Measurements from ENCODE around the gene GAL3ST2.
"Not testable (repeated sequence)": the region's sequence is repeated elsewhere in the genome, so short reads cannot be mapped to it uniquely, and the experiment has no call there.

The GAL3ST2 gene

GRCh38 chr2:241769819-241770184, 6.8 kb upstream of the GAL3ST2 start:
- no peak for DNase-seq

- DNase-seq: no peak
These were observed 6.3 kb upstream of the GAL3ST2 start for GRCh38 chr2:241770185-241770935.

DNA sequence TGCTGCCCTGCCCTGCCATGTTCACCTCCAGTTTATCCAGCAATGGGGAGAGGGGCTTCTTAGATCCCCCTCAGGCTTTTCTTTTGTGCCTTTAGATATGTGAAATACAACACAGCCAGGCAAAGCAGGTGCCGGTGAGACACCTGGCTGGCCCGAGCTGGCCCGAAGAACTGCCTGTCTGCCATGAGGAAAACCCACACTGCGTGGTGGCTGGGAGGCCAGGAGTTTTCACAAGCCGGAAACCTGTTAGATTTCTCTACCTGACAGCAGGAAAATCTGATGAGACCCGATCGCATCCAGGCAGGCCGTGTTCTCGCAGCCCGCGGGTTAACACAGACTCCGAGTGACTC, 5.7 kb upstream of the GAL3ST2 start:
- no peak for DNase-seq

DNA sequence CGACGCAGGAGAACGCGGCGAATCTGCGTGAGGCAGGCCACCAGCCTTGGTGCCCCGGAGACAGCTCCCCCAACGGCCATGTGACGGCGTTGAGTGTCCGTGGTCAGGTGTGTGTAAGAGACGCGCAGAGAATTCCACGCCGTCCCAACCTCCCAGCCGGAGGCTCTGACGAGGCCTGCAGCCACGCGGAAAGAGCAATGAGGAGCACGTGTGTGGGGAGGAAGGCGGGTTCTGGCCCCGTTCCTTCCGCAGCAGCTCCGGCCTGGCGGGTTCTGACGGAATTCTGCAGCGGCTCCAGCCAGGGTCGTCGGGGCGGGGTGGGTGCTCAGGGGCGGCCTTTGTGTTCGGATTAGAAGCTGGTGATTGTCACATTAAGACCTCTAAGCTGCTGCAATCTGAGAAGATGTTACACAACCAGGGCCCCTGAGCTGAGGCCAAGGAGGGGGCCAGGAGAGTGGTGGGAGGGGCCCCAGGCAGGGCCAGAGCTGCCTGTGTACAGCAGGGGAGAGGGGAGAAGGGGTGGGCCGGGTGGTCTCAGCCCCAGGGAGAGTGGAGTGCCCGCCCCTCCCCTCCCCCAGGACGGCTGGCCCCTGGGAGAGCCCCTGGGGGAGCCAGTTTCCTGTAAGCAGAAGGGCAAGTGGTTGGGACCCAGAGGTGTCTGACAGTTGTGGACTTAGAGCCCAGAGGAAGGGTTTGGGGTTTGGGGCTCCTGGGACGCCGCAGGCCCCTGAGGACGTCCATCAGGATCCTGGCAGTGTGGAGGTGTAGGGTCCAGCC, 5.1 kb upstream of the GAL3ST2 start:
- peak; percentile 70 for DNase-seq

DNA sequence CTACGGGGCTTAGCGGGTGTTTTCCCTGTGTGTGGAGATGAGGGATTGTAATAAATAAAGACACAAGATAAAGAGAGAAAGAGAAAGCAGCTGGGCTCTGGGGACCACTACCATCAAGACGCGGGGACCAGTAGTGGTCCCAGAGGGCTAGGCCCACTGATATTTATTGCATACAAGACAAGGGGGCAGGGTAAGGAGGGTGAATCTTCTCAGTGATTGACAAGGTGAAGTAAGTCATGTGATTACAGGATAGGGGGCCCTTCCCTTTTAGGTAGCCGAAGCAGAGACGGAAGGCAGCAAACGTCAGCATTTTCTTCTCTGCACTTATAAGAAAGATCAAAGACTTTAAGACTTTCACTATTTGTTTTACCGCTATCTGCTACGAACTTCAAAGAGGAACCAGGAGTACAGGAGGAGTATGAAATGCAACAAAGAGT, 4.5 kb upstream of the GAL3ST2 start:
- DNase-seq: no peak

DNA sequence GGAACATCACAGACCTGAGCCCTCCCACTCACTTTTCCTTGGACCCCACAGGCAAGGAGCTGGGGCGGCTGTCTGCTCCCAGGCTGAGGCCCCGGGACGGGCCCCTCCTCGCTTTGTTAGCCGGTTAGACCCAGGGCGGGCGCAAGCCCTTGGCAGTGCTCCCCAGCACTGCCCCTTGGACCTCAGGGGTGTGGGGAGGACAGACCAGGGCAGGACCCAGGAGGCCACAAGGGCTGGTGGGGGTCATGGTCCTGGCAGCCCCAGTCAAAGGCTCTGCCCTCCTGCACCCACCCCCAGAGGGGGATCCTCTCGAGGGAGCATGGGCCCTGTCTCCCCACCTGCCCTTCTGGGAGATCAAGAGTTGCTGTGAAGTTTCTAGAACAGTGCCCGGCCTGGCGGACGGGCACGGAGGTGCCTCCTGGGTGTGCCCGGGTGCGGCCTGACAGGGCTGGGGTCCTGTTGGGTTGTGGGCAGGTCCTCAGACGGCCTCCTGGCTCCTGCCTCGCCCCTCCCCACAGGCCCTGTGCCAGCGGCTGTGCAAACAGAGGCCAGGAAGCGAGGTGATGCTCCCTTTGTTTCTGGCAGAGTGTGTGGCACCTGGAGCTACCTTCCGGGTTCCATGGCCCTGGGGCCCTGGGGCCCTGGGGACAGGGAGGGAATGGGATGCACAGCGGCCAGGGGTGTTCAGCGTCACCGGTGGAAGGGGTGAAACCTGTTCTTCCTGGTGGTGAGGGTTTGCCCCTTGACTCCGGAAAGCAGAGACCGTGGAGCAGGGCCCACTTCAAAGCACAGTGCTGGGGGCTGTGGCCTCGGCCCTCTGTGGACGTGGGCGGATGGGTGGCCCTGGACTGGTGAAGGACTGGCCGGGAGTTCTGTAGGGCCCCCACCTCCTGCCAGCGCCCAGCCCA, 2.9 kb upstream of the GAL3ST2 start:
- DNase-seq: no peak

DNA sequence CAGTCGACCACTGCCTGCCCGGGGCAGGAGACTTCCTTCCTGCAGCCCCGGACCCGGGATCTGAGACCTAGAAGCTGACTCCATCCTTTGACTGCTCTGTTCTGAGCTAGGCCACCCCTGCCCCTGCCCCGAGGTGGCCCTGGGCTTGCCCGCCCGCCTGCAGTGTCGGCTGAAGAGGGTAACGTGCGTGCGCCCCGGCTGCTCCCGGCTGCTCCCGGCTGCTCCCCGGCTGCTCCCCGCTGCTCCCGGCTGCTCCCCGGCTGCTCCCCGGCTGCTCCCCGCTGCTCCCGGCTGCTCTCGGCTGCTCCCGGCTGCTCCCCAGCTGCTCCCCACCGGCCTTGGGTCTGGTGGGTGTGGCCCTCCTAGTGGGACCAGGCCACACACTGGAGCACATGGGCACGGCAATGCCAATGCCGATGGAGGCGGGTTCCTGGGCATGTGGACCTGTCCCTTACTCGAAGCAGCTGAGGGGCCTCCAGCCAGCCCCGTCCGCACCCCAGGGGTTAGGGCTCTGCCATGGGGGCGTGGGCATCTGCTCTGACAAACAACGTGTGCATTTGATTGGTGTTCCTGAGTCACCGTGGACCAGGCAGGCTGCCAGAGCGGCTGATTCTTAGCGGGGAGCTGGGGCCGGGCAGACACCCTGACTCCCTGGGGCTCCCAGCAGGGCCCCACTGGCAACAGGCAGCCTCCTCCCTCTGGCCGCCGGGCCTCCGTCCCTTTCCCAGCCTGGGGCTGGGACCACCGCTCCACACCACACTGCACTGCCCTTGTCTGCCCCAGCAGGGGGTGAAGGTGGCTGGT, 2.0 kb upstream of the GAL3ST2 start:
- DNase-seq: peak; percentile 12

GRCh38 chr2:241775223-241776177, 1.1 kb upstream of the GAL3ST2 start:
- DNase-seq: peak; percentile 21

DNA sequence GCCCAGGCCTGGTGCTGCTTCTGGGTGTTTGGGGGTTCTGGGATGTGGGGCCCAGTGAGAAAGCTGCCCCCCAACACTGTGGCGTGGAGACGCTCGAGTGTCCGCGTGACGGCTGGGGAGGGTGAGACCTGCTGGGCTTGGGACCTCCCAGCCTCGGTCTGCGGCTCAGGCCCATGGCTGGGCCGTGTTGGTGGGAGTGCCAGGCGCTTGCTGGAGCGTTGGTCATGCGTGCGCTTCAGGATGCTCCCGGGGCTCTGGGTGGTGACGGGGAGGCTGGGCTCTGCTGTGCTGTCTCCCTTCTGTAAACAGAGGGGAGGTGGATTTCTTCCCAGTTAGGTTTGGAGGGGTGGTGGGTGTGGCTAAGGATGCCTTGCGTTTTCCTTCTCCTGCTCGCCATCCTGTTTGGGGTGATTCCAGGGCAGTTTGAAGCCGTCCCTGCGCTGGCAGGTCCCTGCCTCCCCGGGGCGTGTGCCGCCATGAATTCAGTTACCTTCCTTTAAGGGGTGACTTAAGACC, 606 bp downstream of the GAL3ST2 start:
- no peak for DNase-seq

DNA sequence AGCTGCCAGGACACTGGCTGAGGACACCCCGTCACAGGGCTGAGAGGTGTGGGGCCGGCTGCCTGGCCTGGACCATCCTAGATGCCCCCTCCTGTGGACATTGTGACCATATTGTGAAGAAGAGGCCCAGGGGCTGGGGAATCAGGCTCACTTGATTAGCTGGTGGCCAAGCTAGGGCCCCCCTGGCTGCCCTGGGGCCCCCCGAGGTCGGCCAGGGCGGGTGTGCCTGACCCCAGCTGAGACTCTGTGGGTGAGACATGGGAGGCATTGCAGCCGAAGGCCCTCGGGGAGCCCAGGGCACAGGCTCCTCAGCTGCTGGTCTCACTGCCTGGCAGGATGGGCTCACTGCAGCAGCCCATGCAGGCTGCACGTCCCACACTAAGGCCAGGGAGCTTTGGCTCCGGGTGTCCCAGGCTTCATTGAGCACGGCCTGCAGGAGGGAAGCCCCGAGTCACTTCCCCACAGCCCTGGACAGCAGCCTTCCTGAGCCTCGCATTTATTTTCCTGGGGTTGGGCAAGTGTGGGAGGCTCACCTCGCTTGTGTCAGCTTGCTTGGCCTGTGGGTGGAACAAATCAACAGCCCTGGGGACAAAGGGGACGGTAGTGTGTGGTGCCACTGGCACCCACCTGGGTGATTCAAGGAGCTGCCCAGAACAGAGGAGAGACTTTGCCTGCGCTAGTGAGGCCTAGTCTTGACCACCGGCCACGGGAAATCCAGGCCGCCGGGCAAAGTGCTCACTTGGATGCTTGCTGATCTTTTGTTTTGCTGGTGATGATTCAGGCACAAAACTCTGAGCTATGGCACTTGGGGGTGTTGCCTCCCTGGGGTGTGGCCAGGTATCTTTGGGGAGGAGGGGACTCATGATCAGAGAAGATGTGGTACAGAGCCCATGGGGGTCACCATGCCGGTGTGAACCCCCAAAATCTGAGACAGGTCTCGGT, 1.3 kb downstream of the GAL3ST2 start:
- DNase-seq: no peak

DNA sequence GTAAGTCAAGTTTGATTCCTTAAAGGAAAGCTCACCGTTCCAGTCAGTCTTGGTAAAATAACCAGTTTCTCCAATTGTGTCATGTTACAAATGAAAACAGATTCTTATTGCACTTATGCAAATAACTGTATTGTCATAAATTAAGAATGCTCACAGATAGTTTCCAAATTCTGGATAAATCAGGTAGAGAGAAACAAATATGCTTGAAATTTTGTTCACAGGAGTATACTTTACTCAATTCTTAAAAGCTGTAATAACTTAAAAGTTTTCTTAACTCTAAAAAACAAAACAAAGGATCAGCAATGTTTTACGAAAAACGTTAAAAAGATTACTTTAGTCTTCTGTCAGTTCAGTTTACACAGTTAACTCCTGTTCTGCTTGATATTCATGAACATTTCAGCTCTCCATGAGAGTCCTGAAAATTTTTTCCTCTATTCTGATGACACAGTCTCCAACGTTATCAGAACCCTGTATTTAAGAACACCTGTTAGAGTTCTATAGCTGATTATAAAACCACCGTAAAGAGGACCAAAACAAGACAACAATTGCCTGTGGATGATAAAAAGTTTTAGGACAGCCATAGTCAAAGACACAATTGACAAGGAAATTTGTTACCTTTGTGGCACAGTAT, 4.4 kb downstream of the GAL3ST2 start:
- DNase-seq: no peak

- not testable (repeated sequence) for DNase-seq
These were observed 5.4 kb downstream of the GAL3ST2 start for GRCh38 chr2:241782053-241782452.

DNA sequence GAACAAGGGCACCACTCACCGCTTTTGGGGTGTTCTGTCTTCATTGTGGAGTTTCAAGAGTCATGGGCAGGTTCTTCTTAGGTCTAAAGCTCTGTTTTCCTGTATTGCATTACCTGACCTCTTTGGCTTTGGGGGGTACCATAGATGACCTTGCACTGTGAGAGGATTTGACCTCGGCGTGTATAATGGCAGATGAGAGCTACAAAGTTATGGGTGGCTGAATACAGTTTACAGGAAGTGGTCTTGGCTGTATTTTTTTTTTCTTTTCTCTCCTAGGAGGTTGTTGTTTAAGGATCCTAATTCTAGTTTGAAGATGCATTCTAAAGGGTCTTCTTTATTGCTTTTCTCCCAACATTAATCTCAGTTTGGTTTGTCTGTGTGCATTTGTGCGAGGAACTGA, 11.5 kb downstream of the GAL3ST2 start:
- no peak for DNase-seq

DNA sequence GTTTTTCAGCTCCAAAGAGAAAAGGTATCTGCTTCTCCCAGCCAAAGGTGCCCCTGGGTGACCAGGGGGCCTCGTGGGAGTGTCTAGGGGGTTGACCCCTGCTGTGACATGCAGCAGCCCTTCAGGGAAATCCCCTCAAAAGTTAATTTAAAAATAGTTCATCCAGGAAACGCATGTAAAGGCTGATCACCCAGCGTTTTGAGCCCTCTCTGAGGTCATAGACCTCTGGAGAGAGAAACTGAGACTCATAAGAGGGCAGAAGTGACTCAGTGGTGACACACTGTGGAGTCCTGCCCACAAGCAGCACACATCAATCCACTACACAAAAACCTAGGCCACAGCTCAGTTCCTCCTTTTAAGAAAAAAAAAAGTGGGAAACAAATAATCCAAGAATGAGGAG, 11.9 kb downstream of the GAL3ST2 start:
- DNase-seq: no peak

DNA sequence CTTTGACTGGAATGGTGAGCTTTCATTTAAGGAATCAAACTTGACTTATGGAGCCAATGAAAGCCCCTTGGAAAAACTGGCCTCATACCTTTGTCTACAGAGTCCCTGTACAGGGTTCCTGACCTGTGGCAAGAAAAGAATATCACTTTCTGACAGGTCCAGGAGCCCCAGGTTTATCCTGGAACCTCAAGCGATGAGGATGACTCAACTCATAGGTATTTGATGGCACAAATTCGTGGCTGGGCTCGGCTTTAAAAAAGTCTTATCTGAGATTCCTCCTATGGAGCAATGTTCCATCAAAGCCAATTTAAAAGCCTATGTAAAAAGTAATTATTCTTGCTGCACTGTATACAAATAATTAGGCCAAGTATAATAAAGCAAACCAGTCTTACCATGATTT, 14.8 kb downstream of the GAL3ST2 start:
- DNase-seq: not testable (repeated sequence)

DNA sequence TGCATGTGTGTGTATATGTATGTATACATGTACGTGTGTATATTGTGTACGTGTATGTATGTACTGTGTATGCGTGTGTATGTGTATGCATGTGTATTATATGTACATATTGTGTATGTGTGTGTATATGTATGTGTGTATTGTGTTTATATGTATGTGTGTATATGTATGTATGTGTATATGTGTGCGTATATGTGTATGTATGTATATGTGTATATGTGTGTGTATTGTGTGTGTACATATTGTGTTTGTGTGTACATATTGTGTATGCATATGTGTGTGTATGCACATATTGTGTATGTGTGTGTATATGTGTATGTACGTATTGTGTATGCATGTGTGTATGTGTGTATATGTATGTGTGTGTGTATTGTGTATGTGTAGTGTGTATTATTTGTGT, 16.8 kb downstream of the GAL3ST2 start:
- DNase-seq: no peak

GRCh38 chr2:241794250-241794823, 17.7 kb downstream of the GAL3ST2 start:
- no peak for DNase-seq

DNA sequence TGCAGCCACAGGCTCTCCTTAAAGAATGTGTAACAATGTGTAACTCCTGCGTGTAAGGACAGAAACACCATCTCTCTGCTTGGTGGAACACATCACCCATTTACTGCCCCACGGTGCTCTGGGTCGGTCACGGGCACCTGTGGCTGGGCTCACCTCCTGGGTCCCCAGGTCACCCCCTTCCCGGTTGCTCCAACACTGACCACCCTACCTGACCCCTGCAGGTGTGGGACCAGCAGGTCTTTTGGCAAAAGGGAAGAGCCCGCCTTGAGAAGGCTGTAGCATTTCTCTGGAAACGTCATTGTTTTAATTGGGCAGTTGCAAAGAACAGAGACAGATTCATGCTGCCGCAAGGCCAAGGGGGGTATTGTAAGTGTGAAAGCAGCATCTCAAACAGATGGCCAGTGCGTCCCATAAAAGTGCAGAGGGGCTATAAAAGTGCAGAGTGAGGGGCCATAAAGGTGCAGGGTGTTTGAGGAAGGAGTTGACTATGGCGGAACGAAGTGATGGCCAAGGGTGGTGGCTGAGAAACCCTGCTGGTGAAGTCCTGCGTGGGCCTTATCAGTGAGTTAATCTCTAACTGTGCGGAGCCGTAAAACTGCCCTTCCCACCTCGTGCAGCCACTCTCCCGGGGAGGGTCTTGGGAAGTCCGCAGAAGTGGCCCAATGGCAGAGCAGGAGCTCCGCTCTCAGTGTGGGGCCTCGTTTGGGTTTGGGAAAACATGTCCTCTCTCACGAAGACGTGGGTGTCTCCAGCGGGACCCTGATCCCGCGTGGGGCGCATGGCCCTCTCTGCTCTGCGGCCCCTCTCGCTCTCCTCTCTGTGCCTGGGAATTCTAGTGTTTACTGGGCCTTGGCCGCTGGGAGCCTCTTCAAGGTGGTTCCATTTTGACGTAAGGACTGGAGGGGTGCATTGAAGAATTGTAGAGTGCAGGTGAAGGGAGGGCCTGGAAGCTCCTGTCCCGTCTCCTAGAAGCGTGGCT, 18.7 kb downstream of the GAL3ST2 start:
- no peak for DNase-seq
